Measurements from ENCODE around the gene ANKHD1. TPM values are rescaled to one million over a fixed set of nuclear protein-coding genes. Genes with fewer than 3 reads are reported as not detected.
A peak's percentile ranks its signal among the peaks of the same experiment; 100 is the strongest.

Gene ANKHD1
- total and polyA plus RNA-seq, 2 donors (not counting 1 experiment from before 2014, with no cell fraction given): 45.4 to 74.5 TPM

DNA sequence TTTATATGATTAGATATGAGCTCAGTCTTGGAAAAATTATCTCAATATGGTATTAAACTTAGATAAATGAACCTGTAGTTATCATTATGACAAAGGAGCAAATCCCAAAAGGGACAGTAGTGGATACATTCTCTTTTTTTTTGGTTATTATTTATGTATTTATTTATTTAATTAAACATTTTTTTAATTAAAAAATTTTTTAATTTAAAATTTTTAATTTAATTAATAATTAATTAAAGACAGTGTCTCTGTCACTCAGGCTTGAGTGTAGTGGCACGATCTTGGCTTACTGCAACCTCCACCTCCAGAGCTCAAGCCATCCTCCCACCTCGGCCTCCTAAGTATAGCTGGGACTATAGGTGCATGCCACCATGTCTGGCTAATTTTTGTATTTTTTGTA, 15.6 kb downstream of the ANKHD1 start:
- DNase-seq (ENCODE audit: low read depth in 2 of 2): no peak
- H3K9me3 ChIP-seq (ENCODE audit: control insufficient read depth, insufficient read depth, low read depth, low read length): no peaks in the 10 kb centered on the region
- no peak overlapping the region for H3K9ac ChIP-seq (ENCODE audit: insufficient read depth, low read length)
- H3K36me3 ChIP-seq (ENCODE audit: control insufficient read depth, insufficient read depth, low read length): no peaks in the 10 kb centered on the region
- H2AFZ ChIP-seq (ENCODE audit: low read length): no peak overlapping the region
- no peak overlapping the region for H3K27ac ChIP-seq (ENCODE audit: insufficient read depth, low read length)
- no peak overlapping the region for H3K4me3 ChIP-seq (replicated peaks in 1 of 4; ENCODE audit: control extremely low read depth in 1 of 4, insufficient read depth in 1 of 4, low read depth in 3 of 4, low read length in 4 of 4)
- peaks cover 50% of the 10 kb centered on the region for H3K79me2 ChIP-seq (ENCODE audit: control insufficient read depth, insufficient read depth, low read length)
- H3K4me1 ChIP-seq (ENCODE audit: control insufficient read depth, extremely low read depth, insufficient read depth, low read length): peaks cover 2% of the 10 kb centered on the region
- H4K20me1 ChIP-seq (ENCODE audit: control insufficient read depth, extremely low read depth, insufficient read depth, low read length): no peaks in the 10 kb centered on the region
- H3K4me2 ChIP-seq (ENCODE audit: extremely low read depth, insufficient read depth, low read length): no peak overlapping the region
- no peaks in the 10 kb centered on the region for H3K27me3 ChIP-seq (ENCODE audit: control insufficient read depth, insufficient read depth, low read length)
- TF ChIP-seq CTCF (conservative IDR thresholded peaks at IDR 0.05 in 1 of 2, IDR thresholded peaks at IDR 0.05 in 1 of 2; ENCODE audit: low read depth in 1 of 2, low read length in 2 of 2) (no peak), EZH2 (IDR thresholded peaks at IDR 0.05; ENCODE audit: low read length, missing control alignments) (no peak)

GRCh38 chr5:140418862-140419520, 17.4 kb downstream of the ANKHD1 start:
- Histone ChIP-seq H4K20me1 (ENCODE audit: control insufficient read depth, extremely low read depth, insufficient read depth, low read length) (peaks cover 3% of the 10 kb centered on the region), H3K9ac (ENCODE audit: insufficient read depth, low read length) (no peak overlapping the region), H2AFZ (ENCODE audit: low read length) (no peak overlapping the region), H3K27ac (ENCODE audit: insufficient read depth, low read length) (no peak overlapping the region), H3K36me3 (ENCODE audit: control insufficient read depth, insufficient read depth, low read length) (no peaks in the 10 kb centered on the region), H3K79me2 (ENCODE audit: control insufficient read depth, insufficient read depth, low read length) (peaks cover 55% of the 10 kb centered on the region), H3K4me2 (ENCODE audit: extremely low read depth, insufficient read depth, low read length) (no peak overlapping the region), H3K4me3 (replicated peaks in 1 of 4; ENCODE audit: control extremely low read depth in 1 of 4, insufficient read depth in 1 of 4, low read depth in 3 of 4, low read length in 4 of 4) (no peak overlapping the region), H3K4me1 (ENCODE audit: control insufficient read depth, extremely low read depth, insufficient read depth, low read length) (peaks cover 2% of the 10 kb centered on the region), H3K27me3 (ENCODE audit: control insufficient read depth, insufficient read depth, low read length) (no peaks in the 10 kb centered on the region), H3K9me3 (ENCODE audit: control insufficient read depth, insufficient read depth, low read depth, low read length) (no peaks in the 10 kb centered on the region)
- TF ChIP-seq CTCF (conservative IDR thresholded peaks at IDR 0.05 in 1 of 2, IDR thresholded peaks at IDR 0.05 in 1 of 2; ENCODE audit: low read depth in 1 of 2, low read length in 2 of 2) (no peak), EZH2 (IDR thresholded peaks at IDR 0.05; ENCODE audit: low read length, missing control alignments) (no peak)
- peak in 1 of 2 donors; percentile 12 for DNase-seq (ENCODE audit: low read depth in 2 of 2)

DNA sequence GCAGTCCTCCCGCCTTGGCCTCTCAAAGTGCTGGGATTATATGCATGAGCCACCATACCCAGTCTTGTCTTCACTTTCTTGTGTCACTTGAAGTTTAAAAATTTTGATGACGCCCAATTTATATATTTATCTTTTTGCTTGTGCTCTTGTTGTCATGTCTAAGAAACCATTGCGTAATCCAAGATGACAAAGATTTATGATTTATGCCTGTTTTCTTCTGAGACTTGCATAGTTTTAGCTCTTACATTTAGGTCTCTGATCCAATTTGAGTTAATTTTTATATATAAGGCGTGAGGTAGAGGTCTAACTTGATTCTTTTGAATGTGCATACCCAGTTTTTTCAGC, 18.6 kb downstream of the ANKHD1 start:
- TF ChIP-seq EZH2 (IDR thresholded peaks at IDR 0.05; ENCODE audit: low read length, missing control alignments) (no peak), CTCF (conservative IDR thresholded peaks at IDR 0.05 in 1 of 2, IDR thresholded peaks at IDR 0.05 in 1 of 2; ENCODE audit: low read depth in 1 of 2, low read length in 2 of 2) (no peak)
- peak in 1 of 2 donors; percentile 15 for DNase-seq (ENCODE audit: low read depth in 2 of 2)

More for the DNA sequence above, 18.6 kb downstream of the ANKHD1 start:
- Histone ChIP-seq H3K9ac (ENCODE audit: insufficient read depth, low read length) (no peak overlapping the region), H4K20me1 (ENCODE audit: control insufficient read depth, extremely low read depth, insufficient read depth, low read length) (peaks cover 3% of the 10 kb centered on the region), H3K4me3 (replicated peaks in 1 of 4; ENCODE audit: control extremely low read depth in 1 of 4, insufficient read depth in 1 of 4, low read depth in 3 of 4, low read length in 4 of 4) (no peak overlapping the region), H3K4me2 (ENCODE audit: extremely low read depth, insufficient read depth, low read length) (no peak overlapping the region), H3K79me2 (ENCODE audit: control insufficient read depth, insufficient read depth, low read length) (peaks cover 58% of the 10 kb centered on the region), H3K27me3 (ENCODE audit: control insufficient read depth, insufficient read depth, low read length) (no peaks in the 10 kb centered on the region), H3K27ac (ENCODE audit: insufficient read depth, low read length) (no peak overlapping the region), H2AFZ (ENCODE audit: low read length) (no peak overlapping the region), H3K9me3 (ENCODE audit: control insufficient read depth, insufficient read depth, low read depth, low read length) (no peaks in the 10 kb centered on the region), H3K36me3 (ENCODE audit: control insufficient read depth, insufficient read depth, low read length) (no peaks in the 10 kb centered on the region), H3K4me1 (ENCODE audit: control insufficient read depth, extremely low read depth, insufficient read depth, low read length) (peaks cover 2% of the 10 kb centered on the region)

All from fibroblast of lung (primary cell).